Measurements from ENCODE around the gene TCEAL9.
A peak's percentile ranks its signal among the peaks of the same experiment; 100 is the strongest.
"Not testable (repeated sequence)": the region's sequence is repeated elsewhere in the genome, so short reads cannot be mapped to it uniquely, and the experiment has no call there.

The TCEAL9 gene

DNA sequence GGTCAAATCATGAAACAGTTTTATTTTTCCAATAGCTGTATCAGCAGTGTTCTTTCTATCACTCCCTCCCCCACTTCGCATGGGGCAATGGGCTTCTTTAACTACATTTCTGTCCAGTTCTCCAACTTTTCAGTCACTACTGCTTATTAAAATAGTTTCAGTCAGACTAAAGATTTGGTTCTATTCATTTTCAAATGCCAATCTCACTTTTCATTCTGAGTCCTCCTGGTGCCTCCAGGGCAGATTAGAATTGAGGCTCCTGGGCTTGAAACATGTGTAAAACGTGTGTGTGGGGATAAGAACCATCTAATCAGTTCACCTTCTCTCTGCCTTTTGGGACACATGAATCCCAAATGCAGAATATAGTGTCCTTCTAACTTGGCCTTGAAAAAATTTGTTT is 16.6 kb downstream of the TCEAL9 start:
- DNase-seq = no peak

DNA sequence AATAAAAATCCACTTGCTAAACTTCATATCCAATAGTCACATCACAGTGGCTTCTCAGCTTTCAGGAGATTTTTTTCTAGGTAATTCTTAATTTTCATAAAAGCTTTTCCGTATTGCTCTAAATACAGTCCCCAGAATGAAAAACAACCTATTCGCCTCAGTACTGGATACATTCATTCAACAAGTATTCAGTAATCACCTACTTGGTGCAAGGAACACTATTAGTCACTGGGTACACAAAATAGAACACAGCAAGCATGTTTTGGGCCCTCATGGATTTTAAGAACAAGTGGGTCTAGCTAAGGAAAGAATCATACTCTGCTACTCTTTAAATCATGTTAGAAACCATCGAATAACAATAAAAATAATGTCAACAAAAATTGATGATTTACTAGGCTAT is 17.3 kb downstream of the TCEAL9 start:
- DNase-seq = no peak

DNA sequence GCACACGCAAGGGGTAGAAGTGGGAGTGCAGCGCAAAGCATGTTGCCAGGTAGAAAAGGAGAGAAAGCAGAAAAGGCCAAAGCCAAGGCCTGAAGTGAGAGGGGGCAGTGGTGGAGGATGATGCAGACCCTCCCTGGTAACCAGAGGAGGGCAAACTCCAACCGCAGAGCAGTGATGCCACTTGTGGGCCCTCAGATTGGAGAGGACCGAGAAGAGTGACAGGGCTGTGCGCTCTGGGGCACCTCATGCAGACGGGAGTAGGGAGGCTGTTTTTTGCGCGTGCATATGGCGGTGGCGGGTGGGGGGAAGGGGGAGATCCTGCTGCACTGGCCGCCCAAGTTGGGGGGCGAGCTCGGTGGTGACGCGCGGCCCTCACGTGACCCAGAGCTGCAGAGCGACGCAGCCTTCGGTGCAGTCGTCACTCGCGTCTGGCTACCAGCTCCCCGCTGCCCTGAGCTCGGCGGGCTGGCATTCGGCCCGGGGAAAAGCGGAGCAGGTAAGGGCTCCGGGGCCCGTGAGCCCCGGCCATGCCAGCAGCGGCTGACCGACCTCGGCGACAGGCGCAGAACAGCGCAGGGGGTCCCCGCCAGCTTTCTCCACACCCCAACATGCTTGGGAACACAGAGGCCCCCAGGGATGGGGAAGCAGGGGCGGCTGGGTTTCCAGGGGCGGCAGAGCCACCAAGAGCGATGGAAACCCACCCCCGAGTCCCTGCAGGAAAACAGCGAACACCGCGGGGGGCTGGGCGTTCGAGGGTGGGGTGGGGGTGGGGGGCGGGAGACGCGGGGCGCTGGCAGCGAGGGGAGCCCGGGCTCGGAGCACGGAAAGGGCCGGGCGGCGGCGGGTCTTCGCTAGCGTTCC is 20.0 kb downstream of the TCEAL9 start, which contains the start of gene BEX3:
BEX3 (plus strand) TSS at position 421 of the 861 bp plus-strand sequence. CDS start 984 bp downstream, outside the sequence.
- DNase-seq = peak; percentile 1 to 84 (median 54)

DNA sequence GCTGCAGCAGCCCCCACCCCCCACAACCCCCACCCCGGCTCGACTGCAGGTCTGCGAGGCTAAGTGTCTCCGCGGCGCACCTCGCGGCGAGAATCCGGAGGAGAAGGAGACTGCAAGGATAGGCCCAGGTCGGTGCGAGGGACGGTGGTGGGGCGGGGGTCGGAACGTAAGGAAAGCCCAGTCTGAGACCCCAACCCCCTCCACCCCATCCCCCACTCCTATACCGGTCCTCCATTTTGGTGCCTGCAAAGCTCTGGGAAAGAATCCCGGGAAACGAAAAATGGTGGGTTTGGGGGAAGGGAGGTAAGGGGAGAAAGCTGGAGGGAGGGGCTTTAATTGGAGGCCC is 20.6 kb downstream of the TCEAL9 start:
- peak in 22 of 58 donors; percentile 0 to 28 (median 2) for DNase-seq

DNA sequence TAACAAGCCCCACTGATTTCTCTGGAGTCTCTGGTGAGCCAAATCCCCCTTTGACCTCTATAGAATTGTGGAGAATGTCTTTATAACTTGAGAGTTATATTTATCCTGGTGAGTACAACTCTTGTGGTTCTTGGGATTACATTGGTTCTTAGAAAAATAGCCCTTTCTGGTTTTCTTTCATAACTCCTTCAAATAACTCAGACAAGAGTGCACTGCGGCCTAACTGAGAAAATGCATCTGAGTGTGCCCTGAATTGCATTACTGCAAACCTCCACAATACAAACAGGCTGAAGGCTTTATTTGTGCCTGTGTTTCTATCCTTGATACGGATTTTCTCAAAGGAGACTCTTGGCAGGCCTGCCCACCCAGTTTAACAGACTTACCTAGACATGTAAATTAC is 22.7 kb downstream of the TCEAL9 start:
- DNase-seq = no peak

DNA sequence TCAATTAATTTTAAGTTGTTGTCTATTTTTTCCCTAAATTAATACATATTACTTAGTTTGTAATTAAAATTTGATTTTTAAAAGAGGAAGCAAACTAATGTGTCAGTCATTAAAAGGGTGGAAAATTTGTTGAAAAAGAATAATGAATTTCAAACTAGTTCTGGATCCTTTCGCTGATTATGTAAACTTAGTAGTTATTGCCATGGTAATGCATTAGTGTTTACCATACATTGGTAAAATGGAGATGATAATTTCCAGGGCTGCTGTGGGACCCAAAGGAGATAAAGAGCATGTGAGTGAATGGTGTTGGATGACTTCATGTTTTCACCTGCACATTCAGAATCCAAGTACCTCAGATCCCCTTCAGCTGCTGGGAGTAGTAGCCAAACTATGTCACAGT is 26.6 kb downstream of the TCEAL9 start:
- DNase-seq = no peak

DNA sequence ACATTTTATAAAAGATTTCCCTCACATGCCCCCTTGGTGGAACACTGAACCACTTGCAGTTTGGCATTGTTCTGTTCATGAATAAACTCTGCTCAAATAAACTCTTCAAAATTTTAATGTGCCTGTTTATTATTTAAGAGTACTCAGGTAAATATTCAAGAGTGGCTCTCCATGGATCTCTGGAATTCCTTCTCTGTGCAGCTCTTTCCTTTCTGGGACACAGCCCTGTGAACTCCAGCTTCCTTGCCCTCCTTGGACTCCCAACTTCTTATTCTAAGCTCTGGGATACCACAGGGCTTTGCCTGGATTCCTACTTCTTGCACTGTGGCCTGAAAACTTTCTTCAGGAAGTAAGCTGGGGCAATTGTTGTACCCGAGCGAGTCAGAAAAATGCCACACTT is 28.4 kb downstream of the TCEAL9 start:
- DNase-seq = no peak

DNA sequence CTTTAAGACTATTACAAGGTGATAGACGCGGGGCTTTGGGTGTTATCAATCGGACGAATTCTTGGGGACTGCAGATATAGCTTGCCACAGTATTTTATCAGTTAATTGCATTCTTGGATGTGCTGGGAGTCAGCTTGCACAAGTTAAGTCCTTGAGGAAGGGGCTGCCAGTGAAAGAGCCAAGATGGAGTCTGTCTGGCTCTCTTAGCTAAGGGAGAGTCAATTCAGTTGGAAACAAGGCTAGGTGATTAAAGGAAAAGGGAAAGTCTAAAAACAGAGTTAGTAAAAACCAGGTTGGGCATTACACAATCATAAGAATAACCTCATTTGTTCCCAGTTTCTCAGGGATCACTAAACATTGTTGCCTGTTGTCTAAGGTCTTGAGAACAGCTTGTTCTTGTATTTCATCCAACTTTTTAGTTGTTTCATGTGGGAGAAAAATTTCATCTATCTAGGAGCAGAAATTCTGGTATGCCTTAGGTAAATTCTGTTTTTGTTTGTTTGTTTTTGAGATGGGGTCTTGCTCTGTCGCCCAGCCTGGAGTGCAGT is 29.1 kb downstream of the TCEAL9 start:
- not testable (repeated sequence) for DNase-seq

DNA sequence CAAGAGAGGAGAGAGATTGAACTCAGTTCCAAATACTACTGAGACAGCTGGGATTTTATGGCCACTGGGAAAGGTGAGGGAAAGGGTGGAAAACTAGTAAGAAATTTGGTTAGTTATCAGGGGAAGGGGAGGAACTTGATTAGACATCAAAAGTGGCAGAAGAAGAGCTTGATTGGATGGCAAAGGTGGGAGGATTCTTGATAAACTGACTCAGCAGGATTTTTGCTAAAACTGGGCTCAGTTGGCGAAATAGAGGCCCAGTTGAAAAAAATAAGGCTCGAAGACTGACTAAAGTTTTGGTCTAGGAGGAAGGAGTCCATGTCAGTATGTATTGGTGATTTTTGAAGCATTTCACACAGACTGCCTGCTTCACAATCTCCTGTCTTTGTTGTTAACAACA is 30.0 kb downstream of the TCEAL9 start:
- DNase-seq = no peak

DNA sequence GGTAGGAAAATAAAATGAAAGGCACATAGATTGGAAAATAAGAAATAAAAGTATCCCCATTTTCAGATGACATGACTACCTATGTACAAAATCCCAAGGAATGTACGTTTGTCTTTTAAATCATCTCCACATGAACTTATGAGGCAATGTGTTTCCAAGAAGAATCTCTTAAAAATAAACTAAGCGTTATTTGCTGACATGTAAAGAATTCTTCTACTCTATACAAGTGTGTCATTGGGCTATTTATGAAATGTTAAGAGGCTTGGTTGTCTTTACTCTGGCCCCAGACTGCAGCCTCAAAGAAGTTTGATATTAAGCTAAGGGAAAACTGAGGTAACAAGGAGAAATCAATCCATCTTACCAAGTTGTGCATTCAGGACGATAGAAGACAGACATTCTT is 37.2 kb downstream of the TCEAL9 start:
- DNase-seq = no peak

DNA sequence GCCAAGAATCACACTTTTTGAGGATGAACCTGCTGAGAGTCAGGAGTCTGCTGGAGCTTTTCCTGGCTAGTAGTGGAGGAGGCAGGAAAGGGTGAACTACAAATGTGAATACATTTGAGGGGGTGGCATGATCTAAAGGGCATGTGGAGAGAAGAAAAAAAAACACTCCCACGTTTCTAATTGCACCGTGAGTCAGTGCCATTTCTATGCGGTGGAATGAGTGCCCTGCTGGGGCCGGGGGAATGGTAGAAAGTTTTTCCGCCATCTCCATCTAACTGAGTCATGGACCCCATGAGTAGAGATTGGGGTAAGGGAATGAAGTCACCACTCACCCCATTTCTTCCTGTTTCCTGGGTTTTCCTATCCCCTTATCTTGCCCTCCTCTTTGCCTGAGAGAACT is 39.9 kb downstream of the TCEAL9 start:
- no peak for DNase-seq

DNA sequence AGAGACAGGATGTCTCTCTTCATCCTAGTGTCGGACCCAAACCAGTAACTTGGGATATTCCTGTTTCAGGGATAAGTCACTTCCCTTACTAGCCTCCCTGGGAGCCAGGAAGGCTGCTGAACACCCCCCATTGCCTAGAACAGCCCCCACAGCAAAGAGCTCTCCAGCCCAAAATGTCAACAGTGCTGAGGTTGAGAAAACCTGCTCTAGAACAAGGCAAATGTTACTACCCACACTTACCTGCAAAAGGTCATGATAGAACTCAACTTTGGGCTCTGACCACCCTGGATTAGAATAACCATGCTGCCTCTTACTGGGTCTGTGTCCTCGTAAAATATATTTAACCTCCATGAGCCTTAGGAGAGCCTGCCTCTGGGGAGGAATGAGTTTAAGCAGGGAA is 40.4 kb downstream of the TCEAL9 start:
- DNase-seq = no peak

DNA sequence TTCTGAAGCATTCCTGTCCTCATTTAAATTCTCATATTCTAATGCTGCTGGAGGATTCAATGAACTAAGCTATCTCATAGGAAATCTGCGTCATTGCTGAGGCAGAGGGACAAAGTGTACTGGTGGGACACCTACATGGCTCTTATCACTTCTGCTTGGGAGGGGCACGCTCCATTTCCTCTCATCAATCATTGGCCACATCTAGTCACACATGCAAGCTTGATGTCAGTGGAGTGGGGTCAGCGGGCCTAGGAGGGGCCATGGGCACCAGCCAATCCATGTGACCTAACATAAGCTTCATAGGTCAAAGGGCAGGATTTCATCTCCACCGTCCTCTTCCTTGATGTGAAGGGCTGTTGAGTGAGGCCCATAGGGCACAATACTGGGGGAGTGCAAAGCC is 41.4 kb downstream of the TCEAL9 start:
- DNase-seq = no peak

DNA sequence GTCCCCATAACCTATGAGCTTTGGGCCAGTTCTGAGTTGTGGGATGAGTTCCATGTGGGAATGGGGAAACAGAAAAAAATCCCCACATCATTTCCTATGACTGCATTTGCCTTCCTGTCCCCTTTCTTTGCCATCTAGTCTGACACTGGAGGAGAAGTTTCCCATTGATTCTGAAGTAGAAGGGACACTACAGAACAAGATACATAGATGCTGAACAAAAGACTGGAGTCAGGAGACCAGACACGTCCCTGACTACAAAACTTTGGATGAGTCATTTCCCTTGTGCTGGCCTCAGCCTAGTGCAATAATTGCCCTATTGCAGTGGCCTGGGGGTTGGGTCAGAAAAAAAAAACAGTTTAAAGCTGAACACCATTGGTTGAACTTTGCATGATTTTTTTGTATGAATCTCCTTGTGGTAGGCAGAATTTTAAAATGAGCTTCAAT is 42.1 kb downstream of the TCEAL9 start:
- no peak for DNase-seq

DNA sequence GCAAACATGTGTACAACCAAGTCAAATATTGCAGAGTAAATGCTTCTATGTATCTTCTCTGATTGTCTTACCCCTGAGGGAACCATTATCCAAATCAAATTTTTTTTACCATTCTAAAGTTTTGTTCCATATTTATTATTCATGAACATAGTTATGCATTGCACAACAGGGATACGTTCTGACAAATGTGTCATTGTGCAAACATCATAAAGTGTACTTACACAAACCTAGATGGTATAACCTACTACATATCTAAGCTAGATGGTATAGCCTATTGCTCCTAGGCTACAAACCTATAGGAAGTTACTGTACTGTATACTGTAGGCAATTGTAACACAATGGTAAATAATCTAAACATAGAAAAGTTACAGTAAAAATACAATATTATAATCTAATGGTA is 43.4 kb downstream of the TCEAL9 start:
- DNase-seq = no peak

DNA sequence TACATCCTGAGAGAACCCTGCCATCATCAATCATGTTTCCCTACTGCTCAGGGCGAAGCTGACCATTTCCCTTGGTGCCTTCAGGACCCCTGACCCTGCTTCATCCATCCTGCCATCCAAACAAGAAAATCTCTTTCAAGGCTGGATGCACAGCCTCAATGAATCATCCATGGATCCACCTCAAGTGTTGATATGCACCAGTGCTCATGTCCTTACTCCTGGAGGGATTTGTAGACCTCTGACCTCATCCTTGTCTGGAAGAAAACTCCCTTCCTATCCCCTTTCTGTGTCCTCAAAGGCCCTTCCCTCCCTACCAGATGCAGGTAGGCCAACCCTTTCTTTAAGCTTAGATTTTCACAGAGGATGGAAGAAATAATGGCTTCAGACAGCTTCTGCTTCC is 44.6 kb downstream of the TCEAL9 start:
- DNase-seq = no peak

DNA sequence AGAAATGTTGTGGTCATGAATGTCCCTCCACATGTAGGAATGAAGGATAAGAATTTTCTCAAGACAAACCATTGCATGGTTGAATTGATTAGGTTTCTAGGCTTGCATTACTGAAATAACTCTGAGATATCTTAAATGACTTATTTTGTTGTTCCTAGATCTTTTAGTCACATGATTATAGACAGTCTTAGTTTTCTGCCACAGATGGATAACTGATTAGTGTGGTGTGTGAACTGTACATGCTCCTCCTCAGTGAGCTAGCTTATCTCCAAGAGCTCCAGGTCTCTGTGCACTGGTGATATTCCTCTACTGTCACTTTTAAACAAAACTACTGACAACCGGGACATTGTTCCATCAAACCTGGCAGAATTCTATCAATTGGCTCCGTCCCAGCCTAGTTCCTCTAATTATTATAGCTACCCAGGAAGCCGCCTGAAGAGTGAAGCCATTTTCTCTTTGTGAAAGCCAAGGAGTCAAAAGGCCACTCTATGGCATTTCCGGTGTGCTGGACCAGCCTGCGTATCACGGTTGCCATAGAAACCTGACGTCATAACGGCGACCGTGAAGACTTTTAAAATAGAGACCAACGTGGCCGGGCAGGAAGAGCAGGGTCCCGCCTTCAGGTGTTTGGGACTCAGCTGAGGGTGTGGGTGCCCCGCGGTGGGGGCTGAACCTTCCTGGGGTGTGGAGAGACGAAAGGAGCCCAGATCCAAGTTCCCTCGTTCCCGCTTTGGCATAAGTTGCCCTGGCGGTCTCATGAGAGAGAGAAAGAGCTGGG is 48.1 kb downstream of the TCEAL9 start:
- DNase-seq = peak in 42 of 58 donors; percentile 0 to 66 (median 14)

DNA sequence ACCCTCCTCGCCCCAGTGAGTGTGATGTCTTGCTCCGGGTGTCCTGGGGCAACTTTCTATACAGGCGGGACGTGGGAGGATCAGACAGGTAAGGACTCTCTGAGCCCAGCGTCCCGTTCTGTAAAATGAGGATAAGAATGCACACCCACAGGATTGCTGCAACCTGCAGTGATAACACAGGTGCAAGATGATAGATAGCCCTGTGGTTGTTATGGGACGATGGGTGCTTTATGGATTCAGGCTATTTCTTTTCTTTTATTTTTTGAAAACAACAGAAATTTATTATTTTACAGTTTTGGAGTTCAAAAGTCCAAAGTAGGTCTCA is 48.7 kb downstream of the TCEAL9 start:
- DNase-seq = peak in 1 of 58 donors; percentile 9

DNA sequence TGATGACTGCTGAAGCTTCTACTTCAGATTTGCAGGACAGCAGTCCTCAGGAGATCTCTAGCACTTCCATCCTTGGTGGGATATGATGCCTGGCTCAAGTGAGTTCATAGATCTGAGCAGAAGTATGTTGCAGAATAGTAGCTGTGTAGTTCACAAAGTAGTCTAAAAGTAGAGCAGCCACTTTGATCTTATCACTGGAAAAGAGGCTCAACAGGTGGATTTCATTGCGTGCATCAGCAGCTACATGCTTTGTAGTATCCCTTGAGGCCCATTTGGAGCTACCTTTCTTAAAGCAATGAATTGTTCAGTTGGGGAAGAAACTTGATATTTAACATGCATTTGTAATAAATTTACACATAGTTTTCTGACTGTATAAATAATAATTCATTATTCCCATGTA is 50.0 kb downstream of the TCEAL9 start:
- DNase-seq = no peak

DNA sequence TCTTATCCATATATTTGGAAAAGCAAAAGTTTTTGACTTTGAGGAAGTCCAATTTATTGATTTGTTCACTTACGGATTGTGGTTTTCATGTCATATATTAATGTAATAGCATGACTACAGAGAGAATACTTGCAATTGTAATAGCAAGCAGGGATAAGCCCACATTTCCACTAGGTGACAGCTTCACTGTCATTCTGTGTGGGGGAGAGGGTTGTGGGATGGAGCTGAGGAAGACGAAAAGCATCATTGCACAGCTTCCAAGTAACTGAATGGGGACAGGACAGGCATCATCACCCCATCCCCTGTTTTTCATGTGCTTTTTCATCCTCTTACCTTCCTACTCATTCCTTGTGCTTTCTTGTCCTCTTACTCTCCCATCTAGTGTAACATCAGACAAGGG is 51.5 kb downstream of the TCEAL9 start:
- DNase-seq = no peak

Data from anterior cingulate cortex (tissue), 58 donors.